ENCODE data around the gene RAMP3. TPM values are rescaled to one million over a fixed set of nuclear protein-coding genes. Genes with fewer than 3 reads are reported as not detected.

Gene RAMP3
- total and polyA plus RNA-seq, 9 of the 15 experiments (the other 6 are each of a cell fraction or from before 2014, with no cell fraction given): not detected

- TF ChIP-seq POLR3G (IDR thresholded peaks at IDR 0.05; ENCODE audit: extremely low read depth, insufficient read length, insufficient replicate concordance) (no peak), USF2 (CRISPR knock-in tag; IDR thresholded peaks at IDR 0.05) (0 out of 2 replicates have a peak, but pooled peaks have one; percentile 23), BCL6 (CRISPR knock-in tag; IDR thresholded peaks at IDR 0.05) (no peak), ZC3H4 (CRISPR knock-in tag; IDR thresholded peaks at IDR 0.05; ENCODE audit: borderline replicate concordance) (no peak), THAP7 (CRISPR knock-in tag; IDR thresholded peaks at IDR 0.05) (no peak), ZMIZ1 (IDR thresholded peaks at IDR 0.05; ENCODE audit: low read depth in 2 of 2, low read length in 2 of 2) (no peak), PTTG1 (tag; IDR thresholded peaks at IDR 0.05; ENCODE audit: low read depth) (no peak), ETS1 (conservative IDR thresholded peaks at IDR 0.05; ENCODE audit: control insufficient read depth, low read depth, low read length) (no peak), PPARD (CRISPR knock-in tag; IDR thresholded peaks at IDR 0.05) (no peak), ZNF717 (CRISPR knock-in tag; IDR thresholded peaks at IDR 0.05) (no peak), ZNF75A (CRISPR knock-in tag; IDR thresholded peaks at IDR 0.05) (no peak), NFE2 (IDR thresholded peaks at IDR 0.05; ENCODE audit: low read depth) (0 out of 2 replicates have a peak, but pooled peaks have one; percentile 31), E2F8 (IDR thresholded peaks at IDR 0.05; ENCODE audit: low read depth, partially characterized antibody) (no peak), MTA3 (IDR thresholded peaks at IDR 0.05; ENCODE audit: borderline replicate concordance) (no peak), ZNF12 (CRISPR knock-in tag; IDR thresholded peaks at IDR 0.05) (no peak), SREBF1 (IDR thresholded peaks at IDR 0.05; ENCODE audit: borderline replicate concordance, low read depth, low read length) (no peak), CREB3 (tag; conservative IDR thresholded peaks at IDR 0.05; ENCODE audit: low read depth) (no peak)
Observed at GRCh38 chr7:45229156-45229920, 71.7 kb downstream of the RAMP3 start (continued).
